Colonic mucosa (tissue), 4 donors: Measurements from ENCODE around the gene FRMD4B. TPM values are rescaled to one million over a fixed set of nuclear protein-coding genes. Genes with fewer than 3 reads are reported as not detected.
"Not testable (repeated sequence)": the region's sequence is repeated elsewhere in the genome, so short reads cannot be mapped to it uniquely, and the experiment has no call there.

ENCODE experiments used
- DNase-seq: peaks from one replicate; pipeline ENCODE4 v3.0.0-alpha.2; 2020
- H3K27ac ChIP-seq: fragments of 200-600 bp; one replicate; pipeline ENCODE4 v1.8.0; 2021
- H3K27me3 ChIP-seq: fragments of 200-600 bp; one replicate; pipeline ENCODE4 v1.8.0; 2021
- H3K36me3 ChIP-seq: fragments of 200-600 bp; one replicate; pipeline ENCODE4 v1.8.0; 2021
- H3K4me1 ChIP-seq: fragments of 200-600 bp; one replicate; pipeline ENCODE4 v1.8.0; 2021; ENCODE audit warnings: mild to moderate bottlenecking
- H3K4me3 ChIP-seq: fragments of 200-600 bp; one replicate; pipeline ENCODE4 v1.8.0; 2021
- H3K9ac ChIP-seq, 2 donors: one replicate each; pipeline ENCODE4 v1.7.0; 2013; ENCODE audit warnings: control low read depth in 2 of 2, low read depth in 2 of 2, low read length in 2 of 2
- H3K9me3 ChIP-seq: fragments of 200-600 bp; one replicate; pipeline ENCODE4 v1.8.0; 2021
- CTCF ChIP-seq: fragments of 200-600 bp; IDR thresholded peaks from one replicate; pipeline ENCODE4 v1.8.0; 2022; ENCODE audit warnings: antibody characterized with exemption, mild to moderate bottlenecking
- intact Hi-C: fragments of 100-400 bp; cut with DNase I; formaldehyde crosslinking; loops from one replicate; pipeline ENCODE4 v1.14.1; 2022
- total RNA-seq, 2 donors: library from RNA; stranded (reverse); fragmentation: NEBNext Ultra II Directional in 1 of 2; extraction: Animal tissue kit (Norgen Biotek cat#: 25700) in 1 of 2; gene quantifications; one replicate each; pipeline ENCODE4 v1.2.1, GENCODE V29; 2021
- donor health status: healthy.
- donor health status: DM: no; HTN: no; CAD: no.
- donor health status: DM: no; HTN: no; CAD: no.

The FRMD4B gene
- total RNA-seq, 2 donors from 2014 or later: 13.5 to 21.1 TPM

- no peaks in the 10 kb centered on the region for H3K27me3 ChIP-seq
- intact Hi-C loops: no loop called here
- no peak overlapping the region for H3K4me3 ChIP-seq
- no peak overlapping the region for H3K27ac ChIP-seq
- H3K9ac ChIP-seq: no peak overlapping the region
- no peaks in the 10 kb centered on the region for H3K4me1 ChIP-seq
- no peaks in the 10 kb centered on the region for H3K36me3 ChIP-seq
- no peak for TF ChIP-seq CTCF
- no peak for DNase-seq
- H3K9me3 ChIP-seq: no peaks in the 10 kb centered on the region
Observed at GRCh38 chr3:69283913-69284611, 101.8 kb downstream of the FRMD4B start.

- Histone ChIP-seq H3K9ac (no peak overlapping the region), H3K27me3 (no peaks in the 10 kb centered on the region), H3K4me1 (no peaks in the 10 kb centered on the region), H3K9me3 (no peaks in the 10 kb centered on the region), H3K27ac (no peak overlapping the region), H3K36me3 (no peaks in the 10 kb centered on the region), H3K4me3 (no peak overlapping the region)
- intact Hi-C loops: no loop called here
- no peak for TF ChIP-seq CTCF
- no peak for DNase-seq
Observed at GRCh38 chr3:69283496-69283895, 102.4 kb downstream of the FRMD4B start.

- no peak for DNase-seq
- no peak for TF ChIP-seq CTCF
- Histone ChIP-seq H3K27me3 (no peaks in the 10 kb centered on the region), H3K27ac (no peak overlapping the region), H3K9me3 (no peaks in the 10 kb centered on the region), H3K4me3 (no peak overlapping the region), H3K9ac (no peak overlapping the region), H3K4me1 (no peaks in the 10 kb centered on the region), H3K36me3 (no peaks in the 10 kb centered on the region)
- intact Hi-C loops: no loop called here
Observed at GRCh38 chr3:69282181-69282580, 103.7 kb downstream of the FRMD4B start.

- H3K9me3 ChIP-seq, H3K27me3 ChIP-seq, intact Hi-C loops, H3K4me3 ChIP-seq, DNase-seq, H3K4me1 ChIP-seq, H3K9ac ChIP-seq, H3K36me3 ChIP-seq, H3K27ac ChIP-seq: not testable (repeated sequence)
Observed at GRCh38 chr3:69277403-69277802, 108.5 kb downstream of the FRMD4B start.

- no peak for DNase-seq
- Histone ChIP-seq H3K27me3 (no peaks in the 10 kb centered on the region), H3K4me3 (no peak overlapping the region), H3K36me3 (no peaks in the 10 kb centered on the region), H3K27ac (no peak overlapping the region), H3K9ac (no peak overlapping the region), H3K9me3 (no peaks in the 10 kb centered on the region), H3K4me1 (no peaks in the 10 kb centered on the region)
- intact Hi-C loops: no loop called here
- TF ChIP-seq CTCF: no peak
Observed at GRCh38 chr3:69276884-69277283, 109.0 kb downstream of the FRMD4B start.

- H3K36me3 ChIP-seq, intact Hi-C loops, H3K9me3 ChIP-seq, H3K9ac ChIP-seq, H3K27ac ChIP-seq, H3K27me3 ChIP-seq, H3K4me3 ChIP-seq, H3K4me1 ChIP-seq, DNase-seq: not testable (repeated sequence)
Observed at GRCh38 chr3:69276191-69276590, 109.7 kb downstream of the FRMD4B start.
